H9 (cell line): Measurements from ENCODE around the gene HBD. TPM values are rescaled to one million over a fixed set of nuclear protein-coding genes. Genes with fewer than 3 reads are reported as not detected.

ENCODE experiments used
- DNase-seq: peaks from one replicate; pipeline ENCODE4 v3.0.0-alpha.2; 2017
- H2AFZ ChIP-seq: one replicate; pipeline ENCODE4 v1.6.1; 2013; ENCODE audit warnings: mild to moderate bottlenecking, low read length, control low read depth, moderate library complexity
- H2AK5ac ChIP-seq: 2 replicates; pipeline ENCODE4 v1.6.1; 2013; ENCODE audit warnings: low read length, control low read depth, mixed read lengths; ENCODE audit not compliant: insufficient read length
- H2BK120ac ChIP-seq: one replicate; pipeline ENCODE4 v1.6.1; 2013; ENCODE audit warnings: low read depth, mild to moderate bottlenecking, low read length, control low read depth, inconsistent platforms; ENCODE audit not compliant: poor library complexity, severe bottlenecking
- H2BK12ac ChIP-seq: 2 replicates; pipeline ENCODE4 v1.6.1; 2013; ENCODE audit warnings: low read length, control low read depth, mixed read lengths, low read depth; ENCODE audit not compliant: insufficient read length
- H2BK15ac ChIP-seq: 2 replicates; pipeline ENCODE4 v1.6.1; 2013; ENCODE audit warnings: low read depth, low read length, control low read depth
- H2BK20ac ChIP-seq: one replicate; pipeline ENCODE4 v1.6.1; 2013; ENCODE audit warnings: low read depth, mild to moderate bottlenecking, low read length, control low read depth, inconsistent platforms; ENCODE audit not compliant: poor library complexity, severe bottlenecking
- H2BK5ac ChIP-seq: 2 replicates; pipeline ENCODE4 v1.6.1; 2013; ENCODE audit warnings: low read length, control low read depth, mixed read lengths; ENCODE audit not compliant: insufficient read length
- H3K14ac ChIP-seq: 2 replicates; pipeline ENCODE4 v1.6.1; 2013; ENCODE audit warnings: low read length, control low read depth; ENCODE audit not compliant: insufficient read depth
- H3K18ac ChIP-seq: 2 replicates; pipeline ENCODE4 v1.6.1; 2013; ENCODE audit warnings: low read depth, mild to moderate bottlenecking, mixed read lengths, low read length, control low read depth; ENCODE audit not compliant: insufficient read length
- H3K23ac ChIP-seq: 2 replicates; pipeline ENCODE4 v1.6.1; 2013; ENCODE audit warnings: low read length, control low read depth, mixed read lengths, low read depth; ENCODE audit not compliant: insufficient read length
- H3K23me2 ChIP-seq: 2 replicates; pipeline ENCODE4 v1.6.1; 2013; ENCODE audit warnings: low read depth, mild to moderate bottlenecking, mixed read lengths, low read length, control low read depth; ENCODE audit not compliant: insufficient read length, poor library complexity, severe bottlenecking
- H3K27ac ChIP-seq: 2 replicates; pipeline ENCODE4 v1.5.1; 2013; ENCODE audit warnings: low read length, control low read depth, mixed read lengths, low read depth; ENCODE audit not compliant: insufficient read length
- H3K27me3 ChIP-seq: 2 replicates; pipeline ENCODE4 v1.6.1; 2013; ENCODE audit warnings: low read length, control low read depth, inconsistent platforms; ENCODE audit not compliant: insufficient read depth
- H3K4ac ChIP-seq: 2 replicates; pipeline ENCODE4 v1.6.1; 2013; ENCODE audit warnings: low read depth, mild to moderate bottlenecking, control low read depth, inconsistent platforms, low read length, moderate library complexity
- H3K4me1 ChIP-seq: 2 replicates; pipeline ENCODE4 v1.6.1; 2013; ENCODE audit warnings: low read length, control low read depth, inconsistent platforms; ENCODE audit not compliant: insufficient read depth
- H3K4me2 ChIP-seq: 2 replicates; pipeline ENCODE4 v1.6.1; 2013; ENCODE audit warnings: low read length, control low read depth, mixed read lengths; ENCODE audit not compliant: insufficient read length, insufficient read depth
- H3K56ac ChIP-seq: 2 replicates; pipeline ENCODE4 v1.6.1; 2013; ENCODE audit warnings: low read depth, mild to moderate bottlenecking, mixed read lengths, low read length, control low read depth; ENCODE audit not compliant: insufficient read length
- H3K79me1 ChIP-seq: 2 replicates; pipeline ENCODE4 v1.6.1; 2013; ENCODE audit warnings: low read depth, mild to moderate bottlenecking, moderate library complexity, low read length, control low read depth, inconsistent platforms; ENCODE audit not compliant: insufficient read depth, poor library complexity, severe bottlenecking
- H3K79me2 ChIP-seq: 2 replicates; pipeline ENCODE4 v1.6.1; 2013; ENCODE audit warnings: low read length, control low read depth, inconsistent platforms; ENCODE audit not compliant: insufficient read depth
- H3K9ac ChIP-seq: 2 replicates; pipeline ENCODE4 v1.6.1; 2013; ENCODE audit warnings: low read length, control low read depth, mixed read lengths; ENCODE audit not compliant: insufficient read length; ENCODE audit errors: extremely low read depth
- H3K9me3 ChIP-seq: one replicate; pipeline ENCODE4 v1.6.1; 2013; ENCODE audit warnings: low read depth, low read length, inconsistent platforms; ENCODE audit not compliant: control insufficient read depth
- H3T11ph ChIP-seq: one replicate; pipeline ENCODE4 v1.6.1; 2013; ENCODE audit warnings: mild to moderate bottlenecking, low read length, control low read depth, inconsistent platforms
- H4K20me1 ChIP-seq: one replicate; pipeline ENCODE4 v1.6.1; 2013; ENCODE audit not compliant: control insufficient read depth, insufficient read length, insufficient read depth
- H4K5ac ChIP-seq: 2 replicates; pipeline ENCODE4 v1.6.1; 2013; ENCODE audit warnings: low read depth, mild to moderate bottlenecking, mixed read lengths, low read length, control low read depth; ENCODE audit not compliant: insufficient read length
- H4K8ac ChIP-seq: replicated peaks from 2 replicates; pipeline ENCODE4 v1.6.1; 2013; ENCODE audit warnings: low read length, control low read depth, mixed read lengths, low read depth; ENCODE audit not compliant: insufficient read length
- H4K91ac ChIP-seq: 2 replicates; pipeline ENCODE4 v1.6.1; 2013; ENCODE audit warnings: low read depth, mild to moderate bottlenecking, moderate library complexity, mixed read lengths, low read length, control low read depth; ENCODE audit not compliant: insufficient read length
- H3K27ac Mint-ChIP-seq, 3 experiments: 2 replicates in 2 of 3; 3 replicates in 1 of 3; pipeline ENCODE4 v1.8.0; 2020 to 2021; ENCODE audit warnings: mixed read lengths in 3 of 3, mild to moderate bottlenecking in 1 of 3, moderate library complexity in 1 of 3
- H3K27me3 Mint-ChIP-seq: 2 replicates; pipeline ENCODE4 v1.8.0; 2021; ENCODE audit warnings: low read depth, mild to moderate bottlenecking, moderate library complexity, mixed read lengths
- H3K36me3 Mint-ChIP-seq, 3 experiments: 2 replicates in 2 of 3; 3 replicates in 1 of 3; pipeline ENCODE4 v1.8.0; 2020 to 2021; ENCODE audit warnings: low read depth in 3 of 3, mixed read lengths in 3 of 3; ENCODE audit not compliant: insufficient read depth in 1 of 3
- H3K4me1 Mint-ChIP-seq, 2 experiments: 2 replicates each; pipeline ENCODE4 v1.8.0; 2020; ENCODE audit warnings: mixed read lengths in 2 of 2
- H3K4me3 Mint-ChIP-seq, 2 experiments: 2 replicates in 1 of 2; 3 replicates in 1 of 2; pipeline ENCODE4 v1.8.0; 2020 to 2021; ENCODE audit warnings: mild to moderate bottlenecking in 2 of 2, mixed read lengths in 2 of 2, moderate library complexity in 1 of 2
- H3K9me3 Mint-ChIP-seq, 2 experiments: 2 replicates in 1 of 2; 3 replicates in 1 of 2; pipeline ENCODE4 v1.8.0; 2020; ENCODE audit warnings: mild to moderate bottlenecking in 2 of 2, mixed read lengths in 2 of 2, moderate library complexity in 1 of 2
- WGBS: extraction: QIAGEN DNeasy Blood & Tissue Kit; methylation state at CpG from one replicate; pipeline ENCODE4 v1.1.7; 2013; ENCODE audit warnings: missing lambda C conversion rate, low lambda C conversion rate, mixed read lengths; ENCODE audit not compliant: insufficient read length; ENCODE audit errors: extremely low coverage; 5-methylcytosine and 5-hydroxymethylcytosine counted together
- total RNA-seq: library from RNA; stranded (reverse); gene quantifications from 2 replicates; pipeline ENCODE4 v1.2.1, GENCODE V29; 2021
- TF ChIP-seq, protein P1 (sequence below): fragments of 200-600 bp; sonication (generic); conservative IDR thresholded peaks from 3 replicates; pipeline ENCODE4 v1.8.0; 2021; ENCODE audit warnings: antibody characterized with exemption, mild to moderate bottlenecking

The HBD gene
- total RNA-seq, 1 experiment from 2014 or later, result not detected

DNA sequence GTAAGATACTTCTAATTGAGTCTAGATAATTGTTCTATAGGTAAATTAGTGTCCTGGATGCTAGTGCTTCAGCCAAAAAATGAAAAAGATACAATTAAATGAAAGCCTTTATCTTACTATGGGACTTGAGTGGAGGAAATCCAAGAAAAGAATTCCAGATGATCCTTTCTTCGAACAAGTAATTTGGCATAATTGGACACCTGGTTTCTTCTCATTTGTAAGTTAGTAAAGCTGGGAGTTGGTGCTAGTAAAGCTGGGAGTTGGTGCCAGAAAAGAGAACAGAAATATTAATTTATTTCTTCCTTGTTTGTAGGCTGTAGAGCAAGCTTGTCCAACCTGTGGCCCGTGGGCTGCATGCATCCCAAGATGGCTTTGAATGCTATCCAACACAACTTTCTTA lies 46.1 kb downstream of the HBD start:
- no peak overlapping the region for H3K27ac Mint-ChIP-seq
- H3K4me1 ChIP-seq, result no peaks in the 10 kb centered on the region
- no peak overlapping the region for H3K56ac ChIP-seq
- no peak overlapping the region for H2BK12ac ChIP-seq
- H2BK120ac ChIP-seq, result no peak overlapping the region
- H3K9ac ChIP-seq, result no peak overlapping the region
- H4K8ac ChIP-seq, result no peak overlapping the region
- H2AK5ac ChIP-seq, result no peak overlapping the region
- H3K27me3 Mint-ChIP-seq, result no peaks in the 10 kb centered on the region; the same call in 1 of the 2 replicates
- no peak overlapping the region for H3K18ac ChIP-seq
- H3K4me1 Mint-ChIP-seq, result no peaks in the 10 kb centered on the region
- no peak overlapping the region for H4K91ac ChIP-seq
- no peaks in the 10 kb centered on the region for H3K79me1 ChIP-seq
- peaks cover 0 to 7% (median 4%) of the 10 kb centered on the region in 3 experiments; a peak in 5 of 7 replicates for H3K36me3 Mint-ChIP-seq
- no CpG with 5 or more reads among the region's 2 CpGs for WGBS
- H3K14ac ChIP-seq, result no peak overlapping the region
- H4K5ac ChIP-seq, result no peak overlapping the region
- H4K20me1 ChIP-seq, result no peaks in the 10 kb centered on the region
- no peak overlapping the region for H3T11ph ChIP-seq
- no peak overlapping the region for H2BK15ac ChIP-seq
- no peak overlapping the region for H3K4me3 Mint-ChIP-seq
- no peaks in the 10 kb centered on the region for H3K23me2 ChIP-seq
- H2BK5ac ChIP-seq, result no peak overlapping the region
- no peak overlapping the region for H3K27ac ChIP-seq
- no peak overlapping the region for H2BK20ac ChIP-seq
- no peaks in the 10 kb centered on the region for H3K27me3 ChIP-seq
- H3K23ac ChIP-seq, result no peak overlapping the region
- H2AFZ ChIP-seq, result no peak overlapping the region
- H3K9me3 ChIP-seq, result no peaks in the 10 kb centered on the region
- DNase-seq, result no peak
- no peaks in the 10 kb centered on the region for H3K79me2 ChIP-seq
- TF ChIP-seq, protein P1, sequence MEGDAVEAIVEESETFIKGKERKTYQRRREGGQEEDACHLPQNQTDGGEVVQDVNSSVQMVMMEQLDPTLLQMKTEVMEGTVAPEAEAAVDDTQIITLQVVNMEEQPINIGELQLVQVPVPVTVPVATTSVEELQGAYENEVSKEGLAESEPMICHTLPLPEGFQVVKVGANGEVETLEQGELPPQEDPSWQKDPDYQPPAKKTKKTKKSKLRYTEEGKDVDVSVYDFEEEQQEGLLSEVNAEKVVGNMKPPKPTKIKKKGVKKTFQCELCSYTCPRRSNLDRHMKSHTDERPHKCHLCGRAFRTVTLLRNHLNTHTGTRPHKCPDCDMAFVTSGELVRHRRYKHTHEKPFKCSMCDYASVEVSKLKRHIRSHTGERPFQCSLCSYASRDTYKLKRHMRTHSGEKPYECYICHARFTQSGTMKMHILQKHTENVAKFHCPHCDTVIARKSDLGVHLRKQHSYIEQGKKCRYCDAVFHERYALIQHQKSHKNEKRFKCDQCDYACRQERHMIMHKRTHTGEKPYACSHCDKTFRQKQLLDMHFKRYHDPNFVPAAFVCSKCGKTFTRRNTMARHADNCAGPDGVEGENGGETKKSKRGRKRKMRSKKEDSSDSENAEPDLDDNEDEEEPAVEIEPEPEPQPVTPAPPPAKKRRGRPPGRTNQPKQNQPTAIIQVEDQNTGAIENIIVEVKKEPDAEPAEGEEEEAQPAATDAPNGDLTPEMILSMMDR, result no peak
- peaks cover 9 to 21% of the 10 kb centered on the region in 2 experiments; a peak in 4 of 5 replicates for H3K9me3 Mint-ChIP-seq
- H3K4ac ChIP-seq, result no peak overlapping the region
- no peak overlapping the region for H3K4me2 ChIP-seq

Other genes with a start within 250 kb of the HBD start
- gene OR51L1, start 239.6 kb downstream of the HBD start, total RNA-seq, result not detected in 2 replicates
- not detected in 2 replicates for gene OR52J3, start 188.0 kb downstream of the HBD start, total RNA-seq
- not detected in 2 replicates for gene OR52E2, start 174.9 kb downstream of the HBD start, total RNA-seq
- not detected in 2 replicates for gene OR52E1, start 164.9 kb downstream of the HBD start, total RNA-seq
- not detected in 2 replicates for gene OR52A5, start 96.1 kb downstream of the HBD start, total RNA-seq
- 0.09 and 0.42 TPM in 2 replicates for gene OR52A1, start 79.7 kb downstream of the HBD start, total RNA-seq
- gene OR51V1, start 33.8 kb downstream of the HBD start, total RNA-seq, result not detected in 2 replicates
- gene HBB, start 7.4 kb downstream of the HBD start, total RNA-seq, result not detected in 2 replicates
- not detected in 2 replicates for gene HBG1, start 15.4 kb upstream of the HBD start, total RNA-seq
- not detected in 2 replicates for gene HBG2, start 20.3 kb upstream of the HBD start, total RNA-seq
- not detected in 2 replicates for gene HBE1, start 35.5 kb upstream of the HBD start, total RNA-seq
- gene OR51B4, start 67.5 kb upstream of the HBD start, total RNA-seq, result not detected in 2 replicates
- not detected in 2 replicates for gene OR51B2, start 89.8 kb upstream of the HBD start, total RNA-seq
- not detected in 2 replicates for gene OR51B5, start 109.0 kb upstream of the HBD start, total RNA-seq
- gene OR51B6, start 117.0 kb upstream of the HBD start, total RNA-seq, result not detected in 2 replicates
- gene OR51M1, start 149.3 kb upstream of the HBD start, total RNA-seq, result not detected in 2 replicates
- gene OR51Q1, start 187.6 kb upstream of the HBD start, total RNA-seq, result not detected in 2 replicates
- gene OR51I1, start 207.0 kb upstream of the HBD start, total RNA-seq, result not detected in 2 replicates
- not detected in 2 replicates for gene OR51I2, start 214.8 kb upstream of the HBD start, total RNA-seq